Subcutaneous abdominal adipose tissue (tissue), 5 donors: Measurements from ENCODE around the gene RBMS3.

Source experiments
- H3K27ac ChIP-seq: one replicate; pipeline ENCODE4 v1.7.0; 2013; ENCODE audit warnings: low read depth, mild to moderate bottlenecking, inconsistent platforms, low read length, moderate library complexity
- H3K27me3 ChIP-seq, 5 donors: one replicate each; pipeline ENCODE4 v1.7.0; 2013; ENCODE audit warnings: low read length in 5 of 5, inconsistent platforms in 1 of 5; ENCODE audit not compliant: control insufficient read depth in 5 of 5, insufficient read depth in 4 of 5
- H3K36me3 ChIP-seq, 5 donors: one replicate each; pipeline ENCODE4 v1.7.0; 2013; ENCODE audit warnings: low read length in 5 of 5; ENCODE audit not compliant: control insufficient read depth in 5 of 5, insufficient read depth in 5 of 5
- H3K4me1 ChIP-seq, 5 donors: one replicate each; pipeline ENCODE4 v1.7.0; 2013; ENCODE audit warnings: low read length in 5 of 5, mild to moderate bottlenecking in 3 of 5, moderate library complexity in 1 of 5; ENCODE audit not compliant: control insufficient read depth in 5 of 5, insufficient read depth in 5 of 5
- H3K4me3 ChIP-seq, 5 donors: one replicate each; pipeline ENCODE4 v1.7.0; 2013; ENCODE audit warnings: low read length in 5 of 5, low read depth in 1 of 5
- H3K9ac ChIP-seq, 5 donors: one replicate each; pipeline ENCODE4 v1.7.0; 2013; ENCODE audit warnings: low read length in 5 of 5, mild to moderate bottlenecking in 4 of 5, moderate library complexity in 3 of 5
- H3K9me3 ChIP-seq, 5 donors: one replicate each; pipeline ENCODE4 v1.7.0; 2013; ENCODE audit warnings: low read length in 5 of 5; ENCODE audit not compliant: control insufficient read depth in 5 of 5
- donor health status: healthy.
- donor health status: healthy.
- donor health status: healthy.
- donor health status: healthy.
- donor health status: healthy.

RBMS3 gene

GRCh38 chr3:29481969-29482767, 201.3 kb downstream of the RBMS3 start:
- H3K27me3 ChIP-seq = no peaks in the 10 kb centered on the region
- no peak overlapping the region for H3K4me3 ChIP-seq
- H3K4me1 ChIP-seq = peaks cover 0 to 8% (median 3%) of the 10 kb centered on the region in 5 donors
- H3K9me3 ChIP-seq = no peaks in the 10 kb centered on the region
- no peak overlapping the region for H3K9ac ChIP-seq
- no peak overlapping the region for H3K27ac ChIP-seq
- no peaks in the 10 kb centered on the region for H3K36me3 ChIP-seq

- Histone ChIP-seq H3K9me3 (no peaks in the 10 kb centered on the region), H3K4me3 (no peak overlapping the region), H3K36me3 (peaks cover 0 to 8% (median 0%) of the 10 kb centered on the region in 5 donors), H3K27me3 (no peaks in the 10 kb centered on the region), H3K27ac (no peak overlapping the region), H3K9ac (no peak overlapping the region), H3K4me1 (peaks cover 0 to 8% (median 3%) of the 10 kb centered on the region in 5 donors)
Observed at GRCh38 chr3:29484633-29485032, 203.8 kb downstream of the RBMS3 start.

GRCh38 chr3:29486096-29486495, 205.2 kb downstream of the RBMS3 start:
- Histone ChIP-seq H3K4me3 (no peak overlapping the region), H3K9me3 (no peaks in the 10 kb centered on the region), H3K27ac (no peak overlapping the region), H3K27me3 (no peaks in the 10 kb centered on the region), H3K4me1 (peaks cover 0 to 8% (median 3%) of the 10 kb centered on the region in 5 donors), H3K9ac (no peak overlapping the region), H3K36me3 (peaks cover 0 to 11% (median 0%) of the 10 kb centered on the region in 5 donors)

GRCh38 chr3:29486917-29487316, 206.0 kb downstream of the RBMS3 start:
- Histone ChIP-seq H3K27me3 (no peaks in the 10 kb centered on the region), H3K4me1 (peaks cover 0 to 8% (median 3%) of the 10 kb centered on the region in 5 donors), H3K9me3 (no peaks in the 10 kb centered on the region), H3K36me3 (peaks cover 0 to 11% (median 0%) of the 10 kb centered on the region in 5 donors), H3K9ac (no peak overlapping the region), H3K27ac (no peak overlapping the region), H3K4me3 (no peak overlapping the region)

- H3K9ac ChIP-seq = no peak overlapping the region
- H3K27ac ChIP-seq = no peak overlapping the region
- no peak overlapping the region for H3K4me3 ChIP-seq
- peaks cover 0 to 11% (median 0%) of the 10 kb centered on the region in 5 donors for H3K36me3 ChIP-seq
- H3K27me3 ChIP-seq = no peaks in the 10 kb centered on the region
- peaks cover 0 to 10% (median 3%) of the 10 kb centered on the region in 5 donors for H3K4me1 ChIP-seq
- no peaks in the 10 kb centered on the region for H3K9me3 ChIP-seq
Observed at GRCh38 chr3:29488922-29489321, 208.1 kb downstream of the RBMS3 start.

- Histone ChIP-seq H3K9me3 (no peaks in the 10 kb centered on the region), H3K4me3 (no peak overlapping the region), H3K9ac (no peak overlapping the region), H3K27ac (no peak overlapping the region), H3K4me1 (peaks cover 0 to 2% (median 0%) of the 10 kb centered on the region in 5 donors), H3K27me3 (no peaks in the 10 kb centered on the region), H3K36me3 (peaks cover 0 to 11% (median 0%) of the 10 kb centered on the region in 5 donors)
Observed at GRCh38 chr3:29493109-29493508, 212.2 kb downstream of the RBMS3 start.

- peaks cover 0 to 5% (median 0%) of the 10 kb centered on the region in 5 donors for H3K36me3 ChIP-seq
- H3K4me3 ChIP-seq = no peak overlapping the region
- H3K27ac ChIP-seq = no peak overlapping the region
- no peaks in the 10 kb centered on the region for H3K9me3 ChIP-seq
- no peak overlapping the region for H3K9ac ChIP-seq
- peaks cover 0 to 2% (median 0%) of the 10 kb centered on the region in 5 donors for H3K4me1 ChIP-seq
- no peaks in the 10 kb centered on the region for H3K27me3 ChIP-seq
Observed at GRCh38 chr3:29494305-29495036, 213.6 kb downstream of the RBMS3 start.

- no peak overlapping the region for H3K9ac ChIP-seq
- no peaks in the 10 kb centered on the region for H3K27me3 ChIP-seq
- no peaks in the 10 kb centered on the region for H3K9me3 ChIP-seq
- H3K4me3 ChIP-seq = no peak overlapping the region
- H3K4me1 ChIP-seq = peaks cover 0 to 2% (median 0%) of the 10 kb centered on the region in 5 donors
- H3K36me3 ChIP-seq = peaks cover 0 to 11% (median 0%) of the 10 kb centered on the region in 5 donors
- H3K27ac ChIP-seq = no peak overlapping the region
Observed at GRCh38 chr3:29497282-29497681, 216.4 kb downstream of the RBMS3 start.

GRCh38 chr3:29502771-29503170, 221.9 kb downstream of the RBMS3 start:
- no peaks in the 10 kb centered on the region for H3K9me3 ChIP-seq
- no peak overlapping the region for H3K9ac ChIP-seq
- peak overlapping the region; percentile 7 for H3K27ac ChIP-seq
- peaks cover 0 to 11% (median 0%) of the 10 kb centered on the region in 5 donors for H3K36me3 ChIP-seq
- H3K27me3 ChIP-seq = no peaks in the 10 kb centered on the region
- no peak overlapping the region for H3K4me3 ChIP-seq
- H3K4me1 ChIP-seq = peaks cover 0 to 16% (median 9%) of the 10 kb centered on the region in 5 donors

GRCh38 chr3:29503314-29503713, 222.4 kb downstream of the RBMS3 start:
- H3K9me3 ChIP-seq = no peaks in the 10 kb centered on the region
- no peak overlapping the region for H3K4me3 ChIP-seq
- H3K36me3 ChIP-seq = peaks cover 0 to 11% (median 0%) of the 10 kb centered on the region in 5 donors
- H3K4me1 ChIP-seq = peaks cover 0 to 16% (median 9%) of the 10 kb centered on the region in 5 donors
- no peak overlapping the region for H3K9ac ChIP-seq
- H3K27me3 ChIP-seq = no peaks in the 10 kb centered on the region
- peak overlapping the region; percentile 7 for H3K27ac ChIP-seq
